Lung microvascular endothelial cell (primary cell): ENCODE results near the gene HIBADH. TPM values are rescaled to one million over a fixed set of nuclear protein-coding genes. Genes with fewer than 3 reads are reported as not detected.
"Not testable (repeated sequence)": the region's sequence is repeated elsewhere in the genome, so short reads cannot be mapped to it uniquely, and the experiment has no call there.

Source experiments
- DNase-seq, 2 donors: peaks; one replicate each; pipeline versions ENCODE4 v3.0.0 to v3.0.0-alpha.2; 2010; ENCODE audit warnings: low read depth in 2 of 2
- total RNA-seq: library from RNA; depleted of rRNA; stranded (reverse); fragments of >200 nt; gene quantifications from 2 replicates; pipeline ENCODE4 v1.2.1, GENCODE V29; 2014

HIBADH gene
- total RNA-seq, 1 donor from 2014 or later, result 19.2 TPM

DNA sequence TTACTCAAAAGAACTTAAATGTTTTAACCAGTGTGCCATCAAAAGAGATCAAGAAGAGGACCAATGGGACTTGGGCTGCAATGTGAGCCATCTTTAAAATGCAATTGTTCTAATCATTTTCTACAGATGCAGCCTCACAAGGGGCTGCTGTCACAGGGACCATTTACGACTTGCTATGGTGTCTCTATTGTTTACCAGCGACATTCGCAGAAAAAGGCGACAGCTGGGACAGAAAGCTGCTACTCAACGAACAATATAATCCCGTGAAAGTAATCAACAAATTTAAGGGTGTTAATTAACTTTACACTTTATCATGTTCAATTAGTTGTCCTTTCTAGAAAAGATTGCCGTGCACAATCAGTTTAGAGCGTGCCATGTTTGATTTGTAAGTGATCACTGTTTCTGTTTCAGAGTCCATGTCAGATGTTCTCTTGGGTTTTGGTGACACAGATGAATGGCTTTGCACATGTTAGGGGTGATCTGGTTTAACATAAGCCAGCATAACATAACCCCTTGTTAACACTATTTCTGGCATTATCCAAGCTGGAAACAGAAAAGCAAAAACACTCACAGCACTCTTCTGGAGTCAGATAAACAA, 110.8 kb downstream of the HIBADH start:
- DNase-seq, result no peak

DNA sequence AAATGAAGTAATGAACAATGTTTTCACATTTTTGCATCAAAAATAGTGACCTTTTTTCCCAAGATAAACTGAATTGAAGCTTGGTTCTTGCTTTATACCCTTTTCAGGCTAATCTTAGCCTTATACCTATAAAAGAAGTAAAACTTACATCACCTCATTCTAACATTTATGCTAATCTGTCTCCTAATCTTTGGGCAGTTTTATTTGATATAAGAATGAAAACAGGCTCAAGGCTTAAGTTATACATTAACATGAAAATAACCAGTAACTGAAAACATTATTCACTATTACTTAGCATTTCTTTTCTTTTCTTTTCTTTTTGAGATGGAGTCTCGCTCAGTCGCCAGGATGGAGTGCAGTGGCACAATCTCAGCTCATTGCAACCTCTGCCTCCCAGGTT, 113.1 kb downstream of the HIBADH start:
- no peak for DNase-seq

DNA sequence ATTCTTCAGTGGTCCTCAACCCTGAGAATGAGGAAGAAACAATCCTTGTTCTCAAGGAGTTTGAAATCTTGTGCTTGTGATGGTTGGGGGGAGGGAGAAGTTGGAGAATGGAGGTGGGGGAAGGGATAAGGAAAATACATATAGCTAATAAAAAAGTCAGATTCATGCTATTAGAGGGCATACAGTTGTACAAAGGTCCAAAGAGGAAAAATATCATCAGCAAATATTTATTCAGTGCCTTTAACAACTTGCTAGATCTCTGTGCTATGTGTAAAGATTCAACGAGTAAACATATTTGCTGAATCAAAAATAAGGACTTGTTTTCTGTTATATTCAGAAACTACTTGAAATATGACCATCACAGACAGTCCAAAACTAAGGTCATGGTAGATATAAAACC, 114.4 kb downstream of the HIBADH start:
- DNase-seq, result no peak

DNA sequence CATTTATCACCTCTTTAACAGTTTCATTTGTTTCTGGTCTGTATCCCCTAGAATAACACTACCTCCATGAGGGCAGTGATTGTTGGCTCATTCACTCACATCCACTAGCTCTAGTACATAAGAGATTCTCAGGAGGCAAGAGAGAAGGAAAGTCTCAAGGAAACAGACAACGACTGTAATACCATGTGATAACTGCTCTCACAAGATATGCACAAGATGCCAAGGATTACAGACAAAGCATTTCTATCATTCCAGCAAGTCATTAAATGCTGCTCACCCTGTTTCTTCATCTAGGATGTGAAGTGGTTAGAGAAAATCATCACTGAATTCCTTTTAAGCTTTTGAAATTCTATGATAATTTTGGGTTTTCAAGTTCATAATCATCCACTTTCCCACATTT, 115.3 kb downstream of the HIBADH start:
- DNase-seq, result no peak

DNA sequence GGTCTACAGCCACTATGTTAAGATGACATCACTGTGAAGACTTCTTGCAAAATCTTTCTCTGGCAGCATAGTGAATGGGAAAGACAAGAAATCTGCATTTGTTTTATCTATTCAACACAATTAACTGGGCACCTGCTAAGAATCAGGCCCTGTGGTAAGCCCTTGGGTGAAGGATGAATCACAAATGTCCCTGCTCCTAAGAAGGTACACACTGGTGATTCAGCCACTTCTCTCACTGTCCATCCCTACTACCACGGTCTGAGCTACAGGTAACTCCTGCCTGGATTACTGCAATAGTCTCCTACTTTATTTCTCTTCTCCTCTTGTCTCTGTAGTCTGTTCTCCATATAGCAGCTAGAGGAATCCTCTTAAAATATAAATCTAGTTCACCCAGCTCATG, 116.1 kb downstream of the HIBADH start:
- no peak for DNase-seq

DNA sequence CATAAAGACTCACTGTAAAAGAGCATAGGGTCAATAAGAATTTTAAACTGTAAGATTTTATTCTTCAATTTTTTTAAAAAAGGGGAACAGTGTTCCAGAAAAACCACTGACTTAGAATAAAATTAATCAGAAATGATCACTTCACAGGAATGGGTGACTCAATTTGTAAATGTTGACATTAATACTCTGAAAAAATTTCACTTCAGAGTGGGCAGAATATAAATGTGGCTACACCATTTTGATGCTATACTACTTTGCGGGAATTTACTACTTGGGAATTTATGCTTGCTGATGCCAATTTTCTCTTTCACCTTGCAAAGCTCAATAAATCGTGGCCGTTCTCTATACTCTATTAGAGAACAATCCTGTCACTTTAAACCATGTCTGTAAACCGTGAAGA, 126.9 kb downstream of the HIBADH start:
- DNase-seq, result no peak

DNA sequence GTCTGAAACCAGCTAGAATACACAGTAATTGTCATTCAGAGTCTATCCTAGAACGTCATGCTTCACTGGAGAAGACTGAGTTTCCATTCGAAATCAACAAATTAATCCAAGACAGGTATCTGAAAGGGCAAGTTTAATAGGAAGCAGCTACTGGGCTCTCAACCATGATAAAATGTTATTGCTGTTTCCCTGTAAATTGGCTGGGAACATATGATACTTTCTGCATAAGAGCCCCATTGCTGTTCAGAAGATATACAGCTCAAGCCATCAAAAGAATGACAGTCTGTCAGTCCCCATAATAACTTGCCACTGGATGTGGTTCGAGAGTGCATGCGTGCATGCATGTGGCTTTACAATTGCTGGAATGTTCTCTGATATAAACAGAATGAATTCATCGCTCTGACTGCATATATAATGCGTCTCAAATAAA, 129.0 kb downstream of the HIBADH start:
- DNase-seq, result no peak

DNA sequence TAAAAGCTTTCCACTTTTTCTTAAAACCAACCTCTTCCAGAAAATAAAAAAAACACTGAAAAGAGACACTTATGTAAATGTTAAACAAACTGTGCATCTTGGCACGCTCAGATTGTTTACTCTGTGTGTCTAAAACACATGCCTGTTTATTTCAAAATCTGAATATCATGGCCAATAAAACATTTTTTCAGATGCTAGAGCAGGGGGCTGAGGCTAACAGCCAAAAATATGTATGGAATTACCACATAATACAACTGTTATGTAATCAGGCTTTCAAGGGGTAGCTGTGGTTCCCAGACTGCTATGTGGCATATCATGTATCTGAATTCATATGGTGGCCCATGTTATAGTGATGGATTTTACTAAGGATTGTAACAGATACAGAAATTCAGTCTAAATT, 130.4 kb downstream of the HIBADH start:
- no peak for DNase-seq

DNA sequence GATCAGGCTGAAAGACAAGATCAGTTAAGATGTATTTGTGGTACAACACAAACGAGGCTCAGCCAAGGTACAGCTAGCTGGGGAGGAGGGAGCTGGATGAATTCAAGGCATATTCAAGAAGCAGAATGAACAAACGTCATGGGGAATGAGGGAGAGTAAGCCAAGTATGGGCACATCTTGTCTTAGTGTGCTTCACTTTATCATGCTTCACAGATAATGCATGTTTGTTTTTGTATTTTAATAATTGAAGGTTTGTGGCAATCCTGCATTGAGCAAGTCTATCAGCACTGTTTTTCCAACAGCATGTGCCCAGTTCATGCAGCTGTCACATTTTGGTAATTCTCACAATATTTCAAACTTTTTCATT, 135.4 kb downstream of the HIBADH start:
- DNase-seq, result no peak

DNA sequence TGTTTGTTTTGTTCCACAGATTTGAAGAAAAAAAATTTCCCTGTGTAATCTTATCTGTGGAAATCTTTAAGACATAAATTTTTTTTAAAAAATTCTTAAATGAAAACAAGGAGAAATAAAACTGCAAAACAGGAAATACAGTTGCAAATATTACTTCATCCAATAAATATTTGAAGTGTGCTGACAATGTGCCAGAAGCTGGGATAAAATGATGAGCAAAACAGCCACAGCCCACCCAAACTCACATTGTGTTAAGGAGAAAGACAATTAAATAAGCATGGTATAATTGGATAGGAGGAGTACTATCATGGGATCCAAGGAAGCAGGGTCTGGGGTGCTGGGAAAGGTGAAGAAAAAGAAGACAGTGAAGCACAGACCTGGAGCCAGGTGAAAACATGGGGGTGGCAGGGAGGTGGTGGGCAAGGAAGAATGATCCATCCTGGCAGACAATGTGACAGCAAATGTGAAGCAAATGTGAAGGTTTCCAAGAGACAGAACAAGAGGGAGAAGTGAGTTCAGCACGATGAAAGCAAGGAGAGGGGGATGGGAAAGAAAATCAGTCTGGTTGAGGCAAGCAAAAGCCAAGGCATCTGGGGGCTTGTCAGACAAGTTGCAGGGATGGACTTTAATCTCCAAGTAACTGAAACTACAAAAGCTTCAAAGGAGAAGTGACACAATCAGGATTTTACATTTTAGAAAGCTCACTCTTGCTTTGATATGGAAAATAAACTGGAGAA, 135.9 kb downstream of the HIBADH start:
- DNase-seq, result no peak

DNA sequence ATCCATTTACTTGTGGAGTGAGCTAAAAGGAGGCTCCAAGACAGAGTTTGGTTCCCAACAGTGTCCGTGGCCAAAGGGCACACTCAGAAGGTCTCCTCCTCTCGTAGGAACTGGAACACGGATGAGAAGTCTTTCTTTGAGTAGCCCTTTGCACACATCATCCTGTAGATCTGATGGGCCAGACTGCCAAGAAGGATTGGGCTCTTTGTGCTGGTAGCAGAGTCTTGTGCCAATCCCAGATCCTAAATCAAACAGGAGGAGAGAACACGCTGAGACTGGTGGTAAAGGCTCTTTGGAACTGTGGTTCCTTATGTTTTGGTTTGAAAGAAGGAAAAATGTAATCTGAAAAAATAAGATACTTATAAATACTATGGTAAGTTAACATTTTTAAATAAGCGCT, 136.6 kb downstream of the HIBADH start:
- DNase-seq, result no peak

DNA sequence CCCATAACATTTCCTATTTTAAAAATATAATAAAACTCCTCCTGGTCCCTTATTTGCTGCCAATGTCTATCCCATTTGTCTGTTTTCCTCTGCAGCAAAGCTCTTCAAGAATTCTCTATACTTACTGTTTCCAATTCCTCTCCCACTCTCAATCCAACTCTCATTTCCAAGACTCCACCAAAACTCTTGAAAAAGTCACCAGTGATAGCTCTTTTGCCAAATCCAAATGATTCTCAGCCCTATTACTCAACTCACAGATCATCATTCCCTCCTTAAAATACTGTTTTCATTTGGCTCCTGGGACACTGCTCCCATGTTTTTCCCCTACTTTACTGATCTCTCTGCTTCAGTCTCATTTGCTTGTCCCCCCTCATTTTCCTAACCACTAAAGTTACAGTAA, 139.4 kb downstream of the HIBADH start:
- DNase-seq, result no peak

DNA sequence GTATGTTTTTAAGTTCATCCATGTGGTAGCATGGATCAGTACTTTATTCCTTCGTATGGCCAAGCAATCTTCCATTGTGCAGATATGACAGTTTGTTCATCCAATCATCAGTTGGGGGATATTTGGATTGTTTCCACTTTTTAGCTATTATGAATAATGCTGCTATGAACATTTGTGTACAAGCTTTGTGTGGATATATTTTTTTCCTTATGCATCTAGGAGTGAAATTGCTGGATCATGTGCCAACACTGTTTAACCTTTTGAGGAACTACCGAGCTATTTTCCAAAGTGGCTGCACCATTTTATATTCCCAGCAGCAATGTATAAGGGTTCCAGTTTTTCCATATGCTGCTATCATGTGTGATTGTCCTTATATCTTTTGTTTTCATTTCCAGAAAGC, 140.1 kb downstream of the HIBADH start:
- no peak for DNase-seq

DNA sequence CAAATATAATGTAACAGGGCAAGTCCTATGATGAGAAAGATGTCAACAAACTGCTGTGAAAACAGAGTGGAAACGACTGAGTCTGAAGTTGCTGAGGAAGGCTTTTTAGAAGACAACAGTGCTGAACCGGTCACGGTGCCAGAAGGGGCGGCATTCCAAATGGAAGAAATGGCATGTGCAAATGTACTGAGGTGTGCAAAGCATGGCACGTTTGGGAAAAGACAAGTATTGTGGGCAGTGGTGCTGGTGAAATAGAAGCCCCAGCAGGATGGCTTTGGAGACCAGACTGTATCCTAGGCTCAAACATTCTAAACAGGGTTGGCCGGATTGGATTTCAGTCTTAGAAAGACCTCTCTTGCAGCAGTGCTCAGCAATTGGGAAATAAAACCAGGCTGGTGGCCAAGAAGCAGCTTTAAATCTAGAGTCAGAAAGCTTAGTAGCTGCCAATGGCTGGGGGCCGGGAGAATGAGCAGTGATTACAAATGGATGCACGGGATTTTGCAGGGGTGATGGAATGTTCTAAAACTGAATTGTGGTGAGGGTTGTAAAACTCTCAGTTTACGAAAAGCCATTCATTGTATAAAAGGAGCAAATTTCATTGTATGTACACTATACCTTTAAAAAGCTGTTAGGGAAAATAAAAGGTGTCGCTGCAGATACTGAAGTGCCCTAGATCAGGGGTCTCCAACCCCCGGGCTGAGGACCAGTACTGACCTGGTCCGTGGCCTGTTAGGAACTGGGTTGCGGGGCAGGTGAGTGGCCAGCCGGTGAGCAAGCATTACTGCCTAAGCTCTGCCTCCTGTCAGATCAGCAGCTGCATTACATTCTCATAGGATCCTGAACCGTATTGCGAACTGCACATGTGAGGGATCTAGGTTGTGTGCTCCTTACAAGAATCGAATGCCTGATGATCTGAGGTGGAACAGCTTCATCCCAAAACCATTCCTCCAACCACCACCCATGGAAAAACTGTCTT, 141.6 kb downstream of the HIBADH start:
- no peak for DNase-seq

DNA sequence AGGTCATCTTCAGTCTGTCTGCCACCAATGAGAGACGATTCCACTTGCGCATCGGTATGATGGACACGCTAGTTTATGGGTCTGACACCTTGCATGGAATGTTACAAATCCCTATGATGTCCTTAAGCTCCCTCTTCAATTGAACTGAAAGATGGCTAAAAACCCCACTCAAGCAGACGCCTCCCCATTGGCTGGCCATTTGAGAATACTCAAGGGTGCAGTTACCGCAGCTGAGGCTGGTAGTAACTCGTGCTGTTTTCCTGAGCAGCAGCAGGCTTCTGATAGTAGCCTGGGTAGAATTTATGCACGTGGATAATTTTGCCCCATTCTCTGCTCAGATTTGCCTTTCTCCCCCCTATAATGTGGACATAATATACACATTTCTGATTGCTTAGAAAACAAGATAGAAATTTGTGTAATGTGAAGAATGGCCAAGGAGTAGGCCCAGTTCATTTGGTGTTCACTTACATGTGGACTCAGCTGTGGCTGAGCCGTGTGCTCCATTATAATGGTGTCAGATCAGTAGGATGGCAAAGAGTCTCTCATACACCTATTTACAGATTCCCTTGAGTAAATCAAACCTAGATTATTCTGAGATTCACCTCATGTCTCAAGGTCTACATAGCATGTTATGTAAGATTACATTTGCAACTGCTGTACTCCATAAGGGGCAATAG, 142.8 kb downstream of the HIBADH start:
- DNase-seq, result no peak

DNA sequence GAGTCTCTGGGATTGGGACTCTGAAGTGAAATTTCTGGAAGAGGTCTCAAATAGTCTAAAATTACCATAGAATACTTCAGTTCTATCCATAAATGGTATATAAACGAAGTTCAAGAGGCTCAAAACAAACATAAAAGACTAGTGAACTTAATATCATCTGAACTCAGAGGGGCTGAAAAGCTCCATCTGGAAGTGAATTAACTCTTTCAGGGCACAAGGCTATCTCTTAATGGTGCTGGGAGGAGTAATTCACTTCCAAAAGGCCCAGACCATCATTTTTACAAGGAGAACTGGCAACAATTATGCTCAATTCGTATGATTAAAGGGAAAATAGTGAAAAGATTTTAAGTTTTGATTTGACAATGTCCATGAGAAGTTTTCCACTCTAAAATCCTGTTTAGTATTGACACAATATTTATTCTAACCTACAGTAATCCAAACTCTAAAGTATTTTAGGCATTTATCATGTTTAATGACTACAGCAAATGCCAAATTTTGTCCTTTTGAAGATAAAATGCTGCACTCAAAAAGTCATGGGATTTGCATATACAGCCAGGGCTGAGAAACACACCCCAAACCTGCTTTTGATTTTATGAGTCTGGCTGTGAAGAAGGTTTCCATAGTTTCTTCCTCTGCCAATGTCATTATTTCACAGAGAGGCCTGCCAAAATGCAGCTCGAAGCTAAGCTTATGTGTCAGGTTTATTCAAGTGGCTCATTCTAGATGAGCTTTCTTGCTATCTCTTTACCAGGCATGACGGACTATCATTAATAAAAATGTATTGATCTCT, 143.9 kb downstream of the HIBADH start:
- no peak for DNase-seq

DNA sequence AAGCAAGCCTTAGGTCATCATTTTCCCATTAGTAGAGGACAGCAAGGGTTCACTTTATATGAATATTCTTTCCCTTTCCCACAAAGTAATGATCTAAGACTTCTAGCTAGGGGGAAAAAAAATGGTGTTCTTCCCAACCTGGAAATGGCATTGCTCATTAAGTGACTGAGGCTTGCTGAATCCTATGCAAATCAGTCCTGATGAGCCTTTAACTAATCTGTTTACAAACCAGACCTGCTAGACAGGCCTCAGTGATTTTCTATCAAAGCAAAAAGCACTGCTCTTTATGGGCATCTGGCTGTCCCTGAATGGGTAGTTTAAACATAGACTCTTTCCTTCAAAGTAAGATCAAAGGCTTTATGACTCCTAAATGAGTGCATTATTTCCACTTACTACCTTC, 146.3 kb downstream of the HIBADH start:
- DNase-seq, result no peak

DNA sequence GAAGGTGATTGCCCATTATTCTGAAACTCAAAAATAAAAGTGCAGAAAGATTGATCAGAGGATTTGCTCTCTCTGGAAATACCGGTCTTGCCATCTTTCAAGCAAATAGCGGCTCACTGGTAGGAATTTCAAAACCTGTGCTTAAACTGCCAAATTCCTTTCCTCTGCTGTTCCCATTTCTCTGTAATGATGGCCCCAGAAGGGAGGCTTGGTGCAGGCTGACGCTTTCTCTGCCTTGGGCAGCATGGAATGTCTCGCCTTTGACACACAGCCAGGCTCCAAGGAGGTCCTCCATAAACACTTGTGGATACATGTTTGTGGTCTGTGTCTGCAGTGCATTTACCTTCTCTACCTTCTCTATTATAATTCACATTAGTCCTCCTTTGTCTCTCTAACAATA, 146.8 kb downstream of the HIBADH start:
- DNase-seq, result no peak

DNA sequence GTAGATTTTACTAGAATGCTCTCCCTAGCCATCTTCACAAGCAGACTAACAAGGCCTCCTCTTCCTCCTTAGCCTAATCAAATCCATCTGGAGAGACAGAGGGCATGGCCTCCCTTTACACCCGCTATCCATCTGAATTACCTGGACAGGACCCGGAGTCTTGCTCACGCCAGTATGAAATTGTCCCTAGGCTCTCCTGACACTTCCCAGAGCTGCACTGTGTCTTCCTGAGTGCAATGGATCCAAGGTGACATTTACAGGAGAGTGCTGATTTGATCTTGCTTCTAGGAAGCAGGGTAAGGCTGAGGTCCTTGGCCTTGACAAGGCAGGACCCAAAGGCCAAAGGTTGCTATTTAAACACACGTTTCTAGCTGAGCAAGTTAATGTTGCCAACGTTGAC, 147.8 kb downstream of the HIBADH start:
- DNase-seq, result no peak

DNA sequence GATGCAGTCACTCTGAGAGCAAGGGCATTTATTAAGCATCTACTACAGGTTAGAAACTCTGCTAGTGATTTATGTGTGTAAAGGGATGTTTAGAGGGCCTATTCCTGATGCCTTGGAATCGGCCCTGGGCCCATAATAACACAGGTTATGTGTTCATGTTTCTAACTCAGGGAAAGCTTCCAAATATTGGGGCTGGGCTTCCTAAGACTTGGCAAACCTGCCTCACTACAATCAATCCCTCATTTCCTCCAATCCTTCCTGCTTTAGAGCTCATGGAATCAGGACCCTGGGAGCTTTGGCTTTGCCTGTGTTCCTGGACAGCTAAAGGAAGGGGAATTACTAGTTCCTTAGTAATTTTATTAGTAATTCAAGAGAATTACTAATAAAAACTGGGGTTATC, 148.8 kb downstream of the HIBADH start:
- DNase-seq, result peak in 1 of 2 donors; percentile 39

DNA sequence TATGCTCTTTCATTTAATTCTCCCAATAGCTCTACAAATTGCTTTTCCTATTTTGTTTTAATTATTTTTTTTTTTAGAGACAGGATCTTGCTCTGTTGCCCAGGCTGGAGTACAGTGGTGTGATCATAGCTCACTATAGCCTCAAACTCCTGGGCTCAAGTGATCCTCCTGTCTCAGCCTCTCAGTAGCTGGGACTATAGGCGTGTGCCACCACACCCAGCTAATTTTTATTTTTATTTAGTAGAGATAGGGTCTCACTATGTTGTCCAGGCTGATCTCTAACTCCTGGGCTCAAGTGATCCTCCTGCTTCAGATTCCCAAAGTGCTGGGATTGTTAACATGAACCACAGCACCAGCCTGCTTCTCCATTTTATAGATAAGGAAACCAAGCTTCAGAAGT, 151.3 kb downstream of the HIBADH start:
- not testable (repeated sequence) for DNase-seq
